Fibroblast of lung (primary cell): ENCODE results near the gene NECAP2. TPM values are rescaled to one million over a fixed set of nuclear protein-coding genes. Genes with fewer than 3 reads are reported as not detected.

Experiments
- DNase-seq, 2 donors: peaks; one replicate each; pipeline versions ENCODE4 v3.0.0 to v3.0.0-alpha.2; 2010; ENCODE audit warnings: low read depth in 2 of 2
- H2AFZ ChIP-seq: 2 replicates; pipeline ENCODE4 v1.5.1; 2012; ENCODE audit warnings: low read length, control low read depth, inconsistent platforms
- H3K27ac ChIP-seq: 2 replicates; pipeline ENCODE4 v1.5.1; 2011; ENCODE audit warnings: low read length, control low read depth; ENCODE audit not compliant: insufficient read depth
- H3K27me3 ChIP-seq: 2 replicates; pipeline ENCODE4 v1.5.1; 2011; ENCODE audit warnings: mild to moderate bottlenecking, low read length; ENCODE audit not compliant: control insufficient read depth, insufficient read depth
- H3K36me3 ChIP-seq: 2 replicates; pipeline ENCODE4 v1.5.1; 2011; ENCODE audit warnings: low read length; ENCODE audit not compliant: control insufficient read depth, insufficient read depth
- H3K4me1 ChIP-seq: 2 replicates; pipeline ENCODE4 v1.5.1; 2011; ENCODE audit warnings: low read length; ENCODE audit not compliant: control insufficient read depth, insufficient read depth; ENCODE audit errors: extremely low read depth
- H3K4me2 ChIP-seq: 2 replicates; pipeline ENCODE4 v1.5.1; 2011; ENCODE audit warnings: low read length, control low read depth; ENCODE audit not compliant: insufficient read depth; ENCODE audit errors: extremely low read depth
- H3K4me3 ChIP-seq, 4 experiments: fragments of 200-600 bp in 1 of 4; sonication (generic) in 1 of 4; replicated peaks in 1 of 4; 2 replicates each; pipeline ENCODE4 v1.5.1; 2011 to 2016; ENCODE audit warnings: low read length in 4 of 4, low read depth in 3 of 4, mild to moderate bottlenecking in 3 of 4, control low read depth in 2 of 4, inconsistent platforms in 1 of 4, mixed read lengths in 1 of 4; ENCODE audit not compliant: insufficient read depth in 1 of 4; ENCODE audit errors: control extremely low read depth in 1 of 4
- H3K79me2 ChIP-seq: 2 replicates; pipeline ENCODE4 v1.5.1; 2012; ENCODE audit warnings: mild to moderate bottlenecking, low read length, inconsistent platforms; ENCODE audit not compliant: control insufficient read depth, insufficient read depth
- H3K9ac ChIP-seq: 2 replicates; pipeline ENCODE4 v1.5.1; 2011; ENCODE audit warnings: mild to moderate bottlenecking, low read length, control low read depth; ENCODE audit not compliant: insufficient read depth
- H3K9me3 ChIP-seq: 2 replicates; pipeline ENCODE4 v1.5.1; 2012; ENCODE audit warnings: low read depth, low read length; ENCODE audit not compliant: control insufficient read depth, insufficient read depth
- H4K20me1 ChIP-seq: 2 replicates; pipeline ENCODE4 v1.5.1; 2011; ENCODE audit warnings: low read length; ENCODE audit not compliant: control insufficient read depth, insufficient read depth; ENCODE audit errors: extremely low read depth
- CTCF ChIP-seq, 2 donors: IDR thresholded peaks in 1 of 2; conservative IDR thresholded peaks in 1 of 2; 1 replicate in 1 of 2; 2 replicates in 1 of 2; pipeline ENCODE4 v1.5.1; 2011 to 2012; ENCODE audit warnings: low read length in 2 of 2, control low read depth in 1 of 2, inconsistent platforms in 1 of 2, low read depth in 1 of 2, mild to moderate bottlenecking in 1 of 2
- EZH2 ChIP-seq: IDR thresholded peaks from 2 replicates; pipeline ENCODE4 v1.5.1; 2012; ENCODE audit warnings: low read length, control low read depth, mild to moderate bottlenecking; ENCODE audit errors: missing control alignments
- polyA plus RNA-seq, 2 donors: library from polyadenylated mRNA; depleted of rRNA in 1 of 2; stranded (reverse) in 1 of 2; unstranded in 1 of 2; fragments of >200 nt; gene quantifications; 2 replicates each; pipeline ENCODE4 v1.2.1, GENCODE V29; 2011 to 2012; ENCODE audit warnings: missing spikeins in 1 of 2
- total RNA-seq: library from RNA; depleted of rRNA; stranded (reverse); fragments of >200 nt; gene quantifications from 2 replicates; pipeline ENCODE4 v1.2.1, GENCODE V29; 2014

Gene NECAP2
- total and polyA plus RNA-seq, 2 donors (not counting 1 experiment from before 2014, with no cell fraction given): 83.9 to 97.0 TPM

DNA sequence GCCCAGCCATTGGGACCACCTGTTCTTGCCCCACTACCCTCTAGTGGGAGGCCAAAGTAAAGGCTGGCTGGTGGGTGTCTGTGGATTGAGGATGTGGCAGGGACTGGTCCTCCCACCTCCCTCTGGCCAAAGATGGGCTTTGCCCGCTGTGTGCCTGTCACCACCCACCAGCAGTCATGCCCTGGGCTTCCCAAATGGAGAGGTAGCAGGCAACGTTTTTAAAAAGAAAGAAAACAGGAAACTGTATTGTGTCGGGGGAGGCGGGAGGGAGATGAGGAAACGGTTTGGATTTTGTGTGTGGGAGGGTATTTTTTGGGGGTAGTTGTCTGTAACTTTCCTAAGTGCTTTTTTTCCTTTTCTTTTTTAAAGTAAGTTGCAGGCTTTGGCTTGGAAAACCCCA, 43.4 kb upstream of the NECAP2 start:
- no peak overlapping the region for H2AFZ ChIP-seq
- peaks cover 21% of the 10 kb centered on the region for H3K79me2 ChIP-seq
- no peak for DNase-seq
- no peak overlapping the region for H3K27ac ChIP-seq
- TF ChIP-seq EZH2 (no peak), CTCF (conservative IDR thresholded peaks at IDR 0.05 in 1 of 2, IDR thresholded peaks at IDR 0.05 in 1 of 2; ENCODE audit: low read depth in 1 of 2, low read length in 2 of 2) (no peak)
- H3K36me3 ChIP-seq: peaks cover 10% of the 10 kb centered on the region
- no peak overlapping the region for H3K4me3 ChIP-seq
- no peak overlapping the region for H3K4me2 ChIP-seq
- H3K9ac ChIP-seq: no peak overlapping the region
- no peaks in the 10 kb centered on the region for H3K27me3 ChIP-seq
- H3K9me3 ChIP-seq: no peaks in the 10 kb centered on the region
- no peaks in the 10 kb centered on the region for H4K20me1 ChIP-seq
- H3K4me1 ChIP-seq: peaks cover 8% of the 10 kb centered on the region

- Histone ChIP-seq H3K36me3 (peaks cover 7% of the 10 kb centered on the region), H3K9me3 (no peaks in the 10 kb centered on the region), H3K79me2 (peaks cover 8% of the 10 kb centered on the region), H3K9ac (no peak overlapping the region), H3K27me3 (no peaks in the 10 kb centered on the region), H2AFZ (no peak overlapping the region), H3K4me1 (peaks cover 6% of the 10 kb centered on the region), H3K4me3 (no peak overlapping the region), H3K27ac (no peak overlapping the region), H3K4me2 (no peak overlapping the region), H4K20me1 (no peaks in the 10 kb centered on the region)
- DNase-seq: no peak
- TF ChIP-seq CTCF (conservative IDR thresholded peaks at IDR 0.05 in 1 of 2, IDR thresholded peaks at IDR 0.05 in 1 of 2; ENCODE audit: low read depth in 1 of 2, low read length in 2 of 2) (no peak), EZH2 (no peak)
These were observed 42.1 kb upstream of the NECAP2 start for GRCh38 chr1:16398371-16398953.

GRCh38 chr1:16402742-16403141, 37.8 kb upstream of the NECAP2 start:
- Histone ChIP-seq H4K20me1 (no peaks in the 10 kb centered on the region), H3K79me2 (no peaks in the 10 kb centered on the region), H2AFZ (no peak overlapping the region), H3K27me3 (no peaks in the 10 kb centered on the region), H3K9me3 (no peaks in the 10 kb centered on the region), H3K27ac (no peak overlapping the region), H3K36me3 (peaks cover 2% of the 10 kb centered on the region), H3K4me2 (no peak overlapping the region), H3K4me3 (no peak overlapping the region), H3K4me1 (no peaks in the 10 kb centered on the region), H3K9ac (no peak overlapping the region)
- no peak for TF ChIP-seq EZH2
- no peak for TF ChIP-seq CTCF (conservative IDR thresholded peaks at IDR 0.05 in 1 of 2, IDR thresholded peaks at IDR 0.05 in 1 of 2; ENCODE audit: low read depth in 1 of 2, low read length in 2 of 2)
- DNase-seq: no peak
